GM23248 (cell line): Measurements from ENCODE around the gene ITLN1.

Experiments used
- EZH2 ChIP-seq: fragments of 200-600 bp; sonication (generic); IDR thresholded peaks from 2 replicates; pipeline ENCODE4 v1.6.1; 2018; ENCODE audit warnings: antibody characterized with exemption, mild to moderate bottlenecking; ENCODE audit not compliant: insufficient read depth, poor library complexity, severe bottlenecking
- EZH2phosphoT487 ChIP-seq: fragments of 200-600 bp; sonication (generic); IDR thresholded peaks from 2 replicates; pipeline ENCODE4 v1.6.1; 2018; ENCODE audit warnings: antibody characterized with exemption, moderate library complexity, mild to moderate bottlenecking, low read depth; ENCODE audit not compliant: insufficient read depth

DNA sequence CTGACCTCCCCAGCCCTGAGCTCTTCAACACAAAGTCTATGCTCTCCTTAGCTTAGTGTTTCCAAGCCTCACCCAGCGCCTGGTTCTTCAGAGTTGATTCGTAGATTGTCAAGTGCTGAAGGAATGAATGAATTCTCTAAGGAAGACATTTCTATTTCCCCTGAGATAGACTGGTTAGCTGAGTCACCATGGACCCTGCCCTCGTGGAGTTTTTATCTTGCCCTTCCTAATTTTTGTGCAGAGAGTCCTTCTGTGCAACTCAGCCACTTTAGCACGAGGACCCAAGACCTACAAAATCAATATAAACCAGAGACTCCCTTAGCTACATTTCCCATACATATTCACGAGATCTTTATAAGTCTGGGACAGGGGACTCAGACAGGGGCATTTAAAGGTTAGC, 19.6 kb downstream of the ITLN1 start:
- no peak for TF ChIP-seq EZH2
- no peak for TF ChIP-seq EZH2phosphoT487
